Activated CD4-positive, alpha-beta T cell treated with anti-CD3 and anti-CD28 coated beads, Interleukin-2, amount 50 U/mL, for 4 hours (primary cell): ENCODE measurements around the gene PSORS1C2.
"Not testable (repeated sequence)": the region's sequence is repeated elsewhere in the genome, so short reads cannot be mapped to it uniquely, and the experiment has no call there.

Experiments
- DNase-seq, 2 experiments: peaks; one replicate each; pipeline ENCODE4 v3.0.0-alpha.2; 2020

PSORS1C2 gene

DNA sequence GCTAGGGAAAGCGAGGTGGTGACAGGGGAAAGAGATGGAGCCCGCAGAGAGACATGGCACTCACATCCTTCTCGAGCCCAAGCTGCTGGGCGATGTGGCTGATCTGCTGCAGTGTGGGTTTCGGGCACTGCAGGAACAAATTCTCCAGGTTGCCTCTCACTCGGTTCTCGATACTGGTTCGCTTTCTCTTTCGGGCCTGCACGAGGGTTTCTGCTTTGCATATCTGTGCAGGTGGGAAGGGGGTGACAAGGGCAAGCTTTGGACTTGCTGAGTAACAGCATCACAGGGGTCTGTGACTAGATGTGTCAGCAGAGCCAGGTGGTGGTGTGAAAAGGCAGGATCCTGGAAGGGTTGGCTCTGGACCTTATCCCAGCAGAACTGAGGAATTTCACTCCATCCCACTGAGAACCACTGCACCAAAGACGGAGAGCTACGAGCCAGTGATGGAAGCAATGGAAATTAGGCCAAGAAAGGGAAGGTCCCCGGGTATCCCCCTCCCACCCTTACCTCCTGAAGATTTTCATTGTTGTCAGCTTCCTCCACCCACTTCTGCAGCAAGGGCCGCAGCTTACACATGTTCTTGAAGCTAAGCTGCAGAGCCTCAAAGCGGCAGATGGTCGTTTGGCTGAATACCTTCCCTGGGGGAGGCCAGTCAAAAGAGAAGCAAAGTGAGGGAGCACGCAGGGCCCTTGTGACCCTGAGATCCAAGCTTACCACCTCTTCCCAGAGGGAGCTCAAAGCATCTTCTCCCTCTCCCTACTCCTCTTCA, 26.4 kb upstream of the PSORS1C2 start:
- not testable (repeated sequence) for DNase-seq

DNA sequence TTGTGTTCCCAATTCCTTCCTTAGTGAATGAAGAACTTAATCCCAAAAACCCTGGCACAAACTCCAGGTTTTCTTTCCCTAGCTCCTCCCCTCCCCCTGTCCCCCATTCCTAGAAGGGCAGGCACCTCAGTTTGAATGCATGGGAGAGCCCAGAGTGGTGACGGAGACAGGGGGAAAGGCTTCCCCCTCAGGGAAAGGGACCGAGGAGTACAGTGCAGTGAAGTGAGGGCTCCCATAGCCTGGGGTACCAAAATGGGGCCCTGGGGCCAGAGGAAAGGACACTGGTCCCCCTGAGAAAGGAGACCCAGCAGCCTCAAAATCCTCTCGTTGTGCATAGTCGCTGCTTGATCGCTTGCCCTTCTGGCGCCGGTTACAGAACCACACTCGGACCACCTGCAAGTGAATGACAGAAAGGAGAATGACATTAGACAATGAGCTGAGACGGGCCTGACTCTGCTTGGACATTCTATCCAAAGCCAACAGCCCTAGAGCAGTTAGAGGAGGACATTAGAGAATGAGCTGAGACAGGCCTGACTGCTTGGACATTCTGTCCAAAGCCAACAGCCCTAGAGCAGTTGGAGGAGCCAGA, 25.7 kb upstream of the PSORS1C2 start:
- DNase-seq, result not testable (repeated sequence)

- DNase-seq, result no peak
Observed at GRCh38 chr6:31163922-31164321, 25.1 kb upstream of the PSORS1C2 start.

DNA sequence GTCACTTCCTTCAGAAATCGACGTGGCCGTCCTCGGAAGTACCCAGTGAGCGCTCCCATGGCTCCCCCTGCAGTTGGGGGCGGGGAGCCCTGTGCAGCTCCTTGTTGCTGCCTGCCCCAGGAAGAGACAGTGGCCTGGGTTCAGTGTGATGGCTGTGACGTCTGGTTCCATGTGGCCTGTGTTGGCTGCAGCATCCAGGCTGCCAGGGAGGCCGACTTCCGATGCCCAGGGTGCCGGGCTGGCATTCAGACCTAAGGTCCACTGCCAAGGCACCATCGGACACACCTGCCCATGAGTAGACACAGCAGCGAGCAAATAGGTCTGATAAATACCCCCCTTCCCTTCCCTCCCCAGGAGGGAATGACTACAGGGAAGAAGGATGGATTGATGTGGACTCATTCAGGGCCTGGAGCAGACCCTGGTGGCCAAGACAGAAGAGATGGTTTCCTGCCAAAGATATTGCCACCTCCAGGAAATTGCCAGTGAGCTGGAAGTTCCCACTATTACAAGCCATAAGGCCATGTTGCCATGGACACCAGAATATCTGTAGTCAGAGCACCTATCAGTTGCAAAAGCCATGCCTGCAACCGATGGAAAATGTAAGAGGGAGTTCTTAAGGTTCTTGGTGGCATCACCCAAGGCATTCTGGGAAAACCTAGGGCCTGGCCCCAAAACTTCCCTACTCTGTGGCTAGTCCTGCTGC, 23.7 kb upstream of the PSORS1C2 start:
- DNase-seq, result no peak

GRCh38 chr6:31161216-31162126, 22.6 kb upstream of the PSORS1C2 start:
- DNase-seq, result no peak

DNA sequence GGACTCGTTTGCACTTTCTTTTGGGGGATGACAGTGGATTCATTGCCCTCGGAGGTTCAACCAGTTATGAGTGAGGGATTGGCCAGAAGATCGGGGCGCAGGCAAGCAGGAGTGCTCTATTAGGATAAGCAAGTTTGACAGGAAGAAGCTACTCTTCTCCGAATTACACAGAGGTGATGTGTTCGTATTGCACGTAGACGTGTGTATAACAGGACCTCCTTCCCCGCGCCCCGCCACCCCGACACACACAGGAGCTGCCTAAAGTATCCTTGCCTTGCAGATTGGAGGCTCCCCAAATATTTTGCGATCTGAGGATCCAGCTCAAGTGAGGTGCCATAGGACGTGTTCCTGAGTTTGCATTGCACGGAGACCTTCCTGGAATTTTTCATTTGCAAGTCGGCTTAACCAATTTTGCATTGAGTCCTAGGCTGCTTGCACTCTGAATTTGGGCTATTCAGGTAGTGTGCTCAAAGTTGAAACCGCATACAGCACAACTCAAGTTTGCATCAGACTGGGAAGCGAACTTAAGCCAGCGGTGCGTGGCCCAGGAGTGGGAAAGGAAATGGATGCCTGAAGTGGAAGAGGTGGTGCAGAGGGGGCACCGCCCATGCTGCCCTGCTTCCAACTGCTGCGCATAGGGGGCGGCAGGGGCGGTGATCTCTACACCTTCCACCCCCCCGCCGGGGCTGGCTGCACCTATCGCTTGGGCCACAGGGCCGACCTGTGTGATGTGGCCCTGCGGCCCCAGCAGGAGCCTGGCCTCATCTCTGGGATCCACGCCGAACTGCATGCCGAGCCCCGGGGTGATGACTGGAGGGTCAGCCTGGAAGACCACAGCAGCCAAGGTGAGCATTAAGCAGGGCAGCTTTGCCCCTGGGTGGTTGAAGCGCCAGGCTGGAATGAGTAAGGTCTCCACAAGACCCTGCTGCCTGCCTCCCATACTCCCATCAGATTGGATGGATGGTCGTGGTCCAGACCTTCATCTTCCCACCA, 20.3 kb upstream of the PSORS1C2 start:
- DNase-seq, result no peak

DNA sequence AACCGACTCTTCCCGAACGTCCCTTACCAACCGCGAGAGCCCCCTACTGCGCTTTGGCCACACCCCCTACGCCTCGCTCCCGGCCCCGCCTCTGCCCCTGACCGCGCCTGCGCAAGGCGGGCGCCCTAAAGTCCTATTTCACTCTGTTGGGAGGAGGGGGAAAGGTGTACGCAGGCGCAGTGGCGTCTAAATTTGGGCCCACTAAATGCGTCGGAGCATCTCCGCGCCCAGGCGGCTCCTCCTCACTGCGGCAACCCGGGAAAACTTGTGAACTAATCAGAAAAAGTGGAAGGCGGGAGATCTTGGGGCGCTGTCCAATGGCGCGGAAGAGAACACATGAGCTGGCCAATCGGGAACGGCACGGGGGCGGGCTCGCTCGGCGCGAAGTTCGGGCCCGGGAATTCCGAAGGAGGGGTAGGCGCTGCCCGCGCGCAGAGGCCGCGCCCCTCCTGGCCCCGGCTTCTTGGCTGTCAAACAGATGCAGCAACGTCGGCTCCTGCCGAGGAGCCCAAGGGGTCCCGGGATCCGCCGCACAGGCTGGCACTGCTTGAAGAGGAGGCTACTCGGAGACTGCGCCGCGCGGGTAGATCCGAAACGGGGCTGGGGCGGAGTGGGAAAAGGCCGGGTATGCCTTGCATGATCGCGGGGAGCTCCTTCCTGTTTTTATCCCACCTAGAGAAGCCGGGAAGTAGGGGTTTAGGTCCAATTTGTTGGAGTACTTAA, 19.4 kb upstream of the PSORS1C2 start, which contains the start of gene TCF19:
TSS of gene TCF19 (plus strand) at position 450 of the 723 bp plus-strand sequence. CDS start 881 bp downstream, outside the sequence.
- peak; percentile 99 for DNase-seq

- no peak for DNase-seq
Observed at GRCh38 chr6:31157513-31158139, 18.8 kb upstream of the PSORS1C2 start, which contains the start of gene CCHCR1. Gene CCHCR1 (minus strand): TSS chr6:31157802. CDS start chr6:31157600, 202 bp downstream.

GRCh38 chr6:31156641-31157040, 17.8 kb upstream of the PSORS1C2 start:
- DNase-seq, result no peak

GRCh38 chr6:31154436-31154835, 15.6 kb upstream of the PSORS1C2 start:
- DNase-seq, result no peak

DNA sequence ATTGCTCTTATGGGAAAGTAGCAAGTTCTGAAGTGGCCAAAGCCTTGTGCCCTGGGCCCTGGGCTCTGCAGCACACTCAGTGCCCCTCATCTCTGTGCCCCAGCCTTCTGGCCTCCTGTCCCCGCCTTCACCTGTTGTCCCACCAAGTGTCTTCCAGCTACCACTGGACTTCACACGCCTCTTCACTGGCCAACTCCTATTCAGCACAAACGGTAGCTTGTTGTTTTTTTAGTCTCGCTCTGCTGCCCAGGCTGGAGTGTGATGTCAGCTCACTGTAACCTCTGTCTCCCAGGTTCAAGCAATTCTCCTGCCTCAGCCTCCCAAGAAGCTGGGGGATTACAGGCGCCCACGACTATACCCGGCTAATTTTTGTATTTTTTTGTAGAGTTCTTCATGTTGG, 13.9 kb upstream of the PSORS1C2 start:
- DNase-seq, result no peak

- DNase-seq, result no peak
Observed at GRCh38 chr6:31149827-31150447, 11.1 kb upstream of the PSORS1C2 start.

DNA sequence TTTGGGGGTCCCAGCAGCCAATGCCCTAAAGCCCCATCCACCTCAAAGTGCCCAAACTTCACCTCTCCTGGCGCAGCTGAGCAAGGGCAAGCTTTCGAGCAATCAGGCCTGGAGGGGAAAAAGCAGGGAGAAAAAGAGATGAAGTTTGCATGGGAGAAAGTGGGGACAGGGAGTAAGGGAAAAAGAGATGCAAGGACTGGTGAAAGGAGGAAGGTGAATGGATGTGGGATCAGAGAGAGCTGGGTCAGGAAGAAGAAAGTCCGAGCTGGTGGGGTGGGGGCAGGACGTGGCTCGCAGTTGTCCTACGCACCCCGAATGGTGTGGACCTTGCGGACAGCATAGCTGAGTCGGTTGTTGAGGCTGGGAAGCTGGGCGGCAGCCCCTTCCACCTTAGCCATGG, 6.5 kb upstream of the PSORS1C2 start:
- no peak for DNase-seq

GRCh38 chr6:31144970-31145340, 6.1 kb upstream of the PSORS1C2 start:
- no peak for DNase-seq

DNA sequence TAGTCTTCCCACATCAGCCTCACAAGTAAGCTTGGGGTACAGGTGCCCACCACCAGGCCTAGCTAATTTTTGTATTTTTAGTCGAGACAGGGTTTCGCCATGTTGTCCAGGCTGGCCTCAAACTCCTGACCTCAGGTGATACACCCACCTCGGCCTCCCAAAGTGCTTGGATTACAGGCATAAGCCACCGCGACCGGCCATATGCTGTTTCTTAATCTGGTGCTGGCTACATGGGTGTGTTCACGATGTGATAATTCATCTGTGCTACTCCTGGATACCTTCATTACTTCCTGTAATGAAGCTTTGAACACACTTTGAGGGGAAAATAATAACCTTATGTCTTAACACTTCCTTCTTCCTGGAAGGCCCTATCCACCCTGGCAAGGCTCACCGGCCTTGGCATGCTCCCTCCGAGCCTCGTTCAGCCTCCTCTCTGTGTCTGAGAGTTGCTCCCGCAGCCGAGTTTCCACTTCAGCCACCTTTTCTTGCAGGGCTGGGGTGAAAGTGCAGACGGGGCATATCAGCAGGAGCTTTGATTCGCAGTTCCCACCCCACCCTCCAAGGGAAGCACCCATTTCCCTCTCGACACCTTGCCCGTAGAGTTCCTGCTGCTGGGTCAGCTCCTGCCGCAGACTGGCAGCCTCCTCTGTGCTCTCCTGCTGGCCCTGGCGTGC, 5.6 kb upstream of the PSORS1C2 start:
- DNase-seq, result no peak

GRCh38 chr6:31143148-31143547, 4.3 kb upstream of the PSORS1C2 start:
- no peak for DNase-seq

DNA sequence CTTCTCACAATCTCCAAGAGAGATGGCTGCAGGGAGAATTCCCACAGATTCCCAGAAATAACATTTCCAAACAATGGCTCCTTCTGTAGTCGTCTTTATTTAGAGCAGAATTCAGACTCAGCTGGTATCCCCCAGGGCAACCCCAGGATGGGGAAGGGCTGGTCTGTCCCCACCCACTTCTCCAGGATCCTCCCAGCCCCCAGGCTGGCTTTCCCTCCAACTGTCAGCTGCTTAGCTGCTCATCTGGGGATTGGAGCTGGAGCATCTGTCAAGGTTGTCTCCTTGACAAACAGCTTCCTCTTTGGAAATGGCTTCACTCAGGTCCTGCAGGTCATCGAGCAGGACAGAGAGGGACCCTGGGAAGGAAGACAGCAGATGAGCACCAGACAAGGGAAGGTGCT, 3.5 kb upstream of the PSORS1C2 start:
- no peak for DNase-seq

DNA sequence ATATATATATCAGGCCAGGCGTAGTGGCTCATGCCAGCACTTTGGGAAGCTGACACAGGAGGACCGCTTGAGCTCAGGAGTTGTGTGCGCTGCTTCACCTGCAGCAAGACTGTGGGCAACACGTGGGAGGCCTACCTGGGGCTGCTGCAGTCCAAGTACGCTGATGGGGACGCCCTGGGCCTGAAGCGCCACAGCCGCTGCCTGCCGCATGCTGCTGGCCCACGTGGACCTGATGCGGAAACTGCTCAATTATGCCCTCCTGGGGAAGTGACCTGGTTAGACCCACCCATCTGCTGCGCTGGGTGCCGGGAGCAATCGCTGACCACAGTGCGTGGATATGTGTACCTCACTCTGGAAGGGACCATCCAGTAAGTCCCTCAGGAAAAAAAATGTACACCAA, 1.8 kb upstream of the PSORS1C2 start:
- no peak for DNase-seq

DNA sequence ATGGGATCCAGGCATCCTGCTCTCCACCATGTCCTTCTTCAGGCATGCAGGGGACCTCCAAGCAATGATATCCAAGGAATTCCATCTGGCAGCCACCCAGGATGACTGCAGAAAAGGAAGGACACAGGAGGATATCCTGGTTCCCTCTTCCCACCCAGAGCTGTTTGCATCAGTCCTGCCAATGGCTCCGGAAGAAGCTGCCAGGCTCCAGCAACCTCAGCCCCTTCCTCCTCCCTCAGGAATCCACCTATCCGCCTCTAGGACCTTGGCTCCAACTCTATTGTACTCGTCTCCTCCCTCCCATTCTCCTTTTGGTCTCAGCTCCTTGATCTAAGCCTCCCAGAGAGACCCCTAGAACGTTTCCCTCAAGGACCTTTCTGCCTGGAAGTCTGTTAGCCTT, 733 bp upstream of the PSORS1C2 start:
- DNase-seq, result no peak
